NCI-H2029 treated with DMSO at 0.1 percent for 48 hours (cell line): ENCODE data around the gene ADGRF1.
"Not testable (repeated sequence)": the region's sequence is repeated elsewhere in the genome, so short reads cannot be mapped to it uniquely, and the experiment has no call there.

Experiments
- DNase-seq: peaks from one replicate; lab custom pipeline; 2025; lab: John Stamatoyannopoulos, UW

Gene ADGRF1

DNA sequence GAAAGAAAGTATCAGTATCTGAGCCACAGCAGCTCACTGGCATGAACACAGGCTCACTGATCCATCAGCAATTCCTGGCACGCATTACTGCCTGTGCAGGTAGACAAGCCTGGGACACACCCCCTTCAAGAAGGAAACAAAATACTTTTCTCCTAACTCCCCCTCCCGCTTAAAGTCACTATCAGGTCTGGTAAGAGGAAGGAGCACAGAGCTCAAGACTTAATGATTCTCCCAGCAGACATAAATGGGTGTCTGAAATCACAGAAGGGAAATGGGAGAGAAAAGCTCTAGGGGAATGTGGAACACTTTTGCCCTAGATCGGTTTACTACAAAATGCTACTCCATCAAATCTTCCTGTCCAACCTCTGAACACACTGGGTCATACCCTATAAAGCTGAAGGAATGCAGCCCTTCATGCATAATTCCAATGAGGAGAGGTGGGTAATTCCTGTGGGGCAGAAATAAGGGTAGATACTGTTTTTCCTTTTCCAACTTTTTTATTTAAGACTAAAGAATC is at the start of gene ADGRF1:
TSS of gene ADGRF1 (minus strand) at position 58 of the 517 bp plus-strand sequence. CDS start 13,271 bp downstream, outside the sequence.
- no peak for DNase-seq

DNA sequence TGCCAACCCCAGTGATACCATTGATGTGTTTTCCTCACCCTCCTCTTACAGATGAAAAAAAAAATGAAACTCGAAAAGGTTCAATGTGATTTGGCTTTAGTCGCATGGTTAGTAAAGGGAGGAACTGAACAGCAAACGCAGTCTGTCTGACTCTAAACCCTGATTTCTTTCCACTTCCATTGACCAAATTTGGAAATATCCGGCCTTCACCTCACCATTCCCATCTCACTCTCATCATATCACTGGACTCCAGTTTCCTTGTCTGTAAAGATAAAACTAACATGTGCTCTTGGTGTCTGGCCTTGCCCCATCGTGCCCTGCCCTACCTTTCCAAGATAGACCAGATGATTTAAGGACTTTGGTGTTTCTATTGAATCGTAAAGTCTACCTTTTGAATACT is 48.7 kb upstream of the ADGRF1 start:
- no peak for DNase-seq

DNA sequence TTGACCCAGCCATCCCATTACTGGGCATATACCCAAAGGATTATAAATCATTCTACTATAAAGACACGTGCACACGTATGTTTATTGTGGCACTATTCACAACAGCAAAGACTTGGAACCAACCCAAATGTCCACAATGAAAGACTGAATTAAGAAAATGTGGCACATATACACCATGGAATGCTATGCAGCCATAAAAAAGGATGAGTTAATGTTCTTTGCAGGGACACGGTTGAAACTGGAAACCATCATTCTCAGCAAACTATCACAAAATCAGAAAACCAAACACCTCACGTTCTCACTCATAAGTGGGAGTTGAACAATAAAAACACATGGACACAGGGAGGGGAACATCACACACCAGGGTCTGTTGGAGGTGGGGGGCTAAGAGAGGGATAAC is 47.3 kb upstream of the ADGRF1 start:
- DNase-seq = not testable (repeated sequence)

DNA sequence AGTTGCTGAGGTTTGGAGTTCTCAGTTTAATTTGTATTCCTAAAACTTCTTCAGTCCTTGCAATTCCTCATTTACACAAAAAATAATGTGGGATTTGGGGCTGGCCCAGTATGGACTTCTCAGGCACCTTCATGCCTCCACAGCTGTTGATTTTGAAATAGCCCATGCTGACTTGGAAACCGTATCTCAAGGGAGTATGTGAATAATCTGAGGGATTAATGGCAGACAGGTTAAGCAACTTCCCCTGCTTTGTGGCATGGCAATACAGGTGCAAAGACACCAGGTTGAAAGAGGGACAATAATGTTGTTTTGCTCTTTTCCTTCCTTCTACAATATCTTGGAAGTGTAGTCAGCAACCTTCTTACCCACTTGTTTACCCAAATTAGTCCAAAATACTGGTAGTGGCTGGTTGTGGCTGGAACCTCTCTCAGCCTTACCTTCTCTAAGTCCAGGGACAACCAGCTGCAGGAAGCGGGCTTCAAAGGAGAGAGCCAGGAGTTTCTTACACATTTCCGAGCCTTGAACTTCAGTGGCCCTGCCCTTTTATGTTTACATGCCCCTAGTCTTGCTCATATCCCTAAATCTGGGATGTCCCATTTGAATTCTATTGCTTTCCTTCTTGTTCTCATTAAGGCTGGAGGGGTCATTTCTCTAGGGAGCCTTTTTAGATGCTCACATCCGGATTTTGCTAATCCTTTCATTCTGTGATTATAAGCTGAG is 44.1 kb upstream of the ADGRF1 start:
- no peak for DNase-seq

DNA sequence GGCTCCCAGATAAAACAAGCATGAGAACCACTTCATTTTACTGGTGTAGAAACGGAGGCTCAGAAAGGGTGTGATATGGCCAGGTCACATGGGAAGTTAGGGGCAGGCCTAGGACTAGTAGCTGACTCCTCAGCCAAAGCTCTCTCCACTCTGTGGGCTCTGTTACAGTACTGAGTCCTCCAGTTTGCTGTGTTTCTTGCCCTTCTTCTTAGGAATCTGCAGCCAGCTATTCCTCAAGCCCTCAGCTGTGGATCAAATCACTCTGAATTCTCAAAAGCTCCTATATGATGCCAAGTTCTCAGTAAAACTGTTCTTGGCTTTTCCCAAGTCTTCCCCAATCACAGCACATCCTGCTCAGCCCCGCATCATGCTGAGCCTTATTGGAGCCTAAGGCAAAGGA is 42.5 kb upstream of the ADGRF1 start:
- no peak for DNase-seq

DNA sequence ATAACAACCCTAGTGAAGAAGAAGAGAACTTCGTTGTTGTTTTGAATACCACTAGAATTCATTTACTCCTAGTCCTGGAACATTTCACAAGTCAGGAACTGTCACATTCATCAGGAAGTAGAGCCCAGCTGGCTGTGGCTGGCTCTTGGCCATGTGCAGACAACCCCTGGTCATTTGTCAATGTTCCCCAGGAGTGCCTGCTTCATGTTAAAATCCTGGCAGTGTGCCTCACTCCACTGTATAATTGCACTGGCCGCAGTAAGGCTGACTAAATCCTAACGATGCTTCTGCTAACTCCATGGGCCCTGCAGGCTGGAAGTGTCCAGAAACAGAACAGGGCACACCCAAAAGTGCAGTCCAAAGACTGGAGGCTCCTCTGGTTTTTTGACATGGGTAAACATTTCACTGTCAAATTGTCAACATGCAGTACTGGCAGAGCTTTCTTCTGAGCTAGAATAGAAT is 41.5 kb upstream of the ADGRF1 start:
- peak; percentile 84 for DNase-seq

DNA sequence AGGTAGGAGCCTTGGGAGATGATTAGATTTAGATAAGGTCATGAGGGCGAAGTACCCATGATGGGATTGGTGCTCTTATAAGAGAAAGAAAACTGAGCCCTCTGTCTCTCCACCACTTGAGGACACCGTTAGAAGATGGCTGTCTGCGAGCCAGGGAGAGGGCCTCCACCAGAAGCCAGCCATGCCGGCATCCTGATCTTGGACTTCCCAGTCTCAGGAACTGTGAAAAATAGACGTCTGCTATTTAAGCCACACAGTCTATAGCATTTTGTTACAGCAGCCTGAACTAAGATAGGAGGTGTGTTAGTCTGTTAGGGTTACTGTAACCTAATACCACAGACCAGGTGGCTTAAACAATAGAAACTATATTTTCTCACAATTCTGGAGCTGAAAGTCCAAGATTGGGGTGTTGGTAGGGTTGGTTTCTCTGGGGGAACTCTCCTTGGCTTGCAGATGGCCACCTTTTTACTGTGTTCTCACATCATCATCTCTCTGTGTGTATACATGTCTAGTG is 38.0 kb upstream of the ADGRF1 start:
- DNase-seq = no peak

DNA sequence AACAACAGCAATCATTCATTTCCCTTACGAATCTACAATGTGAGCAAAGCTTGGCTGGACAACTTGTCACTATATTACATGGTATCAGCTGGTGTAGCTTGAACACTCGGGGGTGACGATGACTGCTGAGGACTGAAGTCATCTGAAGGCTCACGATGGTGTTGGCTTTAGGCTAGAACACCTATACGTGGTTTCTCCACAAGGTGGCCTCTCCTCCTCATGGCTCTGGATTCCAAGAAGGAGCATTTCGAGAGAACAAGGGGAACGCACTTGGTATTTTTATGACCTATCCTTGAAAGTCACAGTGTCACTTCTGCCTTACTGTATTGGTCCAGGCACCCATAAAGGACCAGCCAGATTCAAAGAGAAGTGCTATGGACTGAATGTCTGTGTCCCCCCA is 37.5 kb upstream of the ADGRF1 start:
- DNase-seq = no peak

DNA sequence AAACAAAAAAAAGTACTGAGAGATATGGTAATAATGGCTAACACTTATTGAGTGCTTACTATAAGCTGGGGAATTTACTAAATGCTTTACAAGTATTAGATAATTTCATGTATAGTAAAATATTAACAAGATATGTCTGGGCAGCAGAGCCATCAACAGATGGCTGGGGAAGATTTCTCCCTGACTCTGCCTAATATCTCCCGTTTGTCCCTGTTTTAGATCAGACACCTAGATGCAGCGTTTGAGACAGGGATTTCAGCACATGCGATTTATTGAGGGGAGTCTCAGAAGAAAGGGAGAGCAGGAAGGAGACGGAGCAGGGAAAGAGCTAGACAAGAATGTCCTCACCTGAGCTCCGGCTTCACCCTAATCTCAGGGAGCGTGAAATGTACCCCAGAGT is 36.9 kb upstream of the ADGRF1 start:
- DNase-seq = no peak

DNA sequence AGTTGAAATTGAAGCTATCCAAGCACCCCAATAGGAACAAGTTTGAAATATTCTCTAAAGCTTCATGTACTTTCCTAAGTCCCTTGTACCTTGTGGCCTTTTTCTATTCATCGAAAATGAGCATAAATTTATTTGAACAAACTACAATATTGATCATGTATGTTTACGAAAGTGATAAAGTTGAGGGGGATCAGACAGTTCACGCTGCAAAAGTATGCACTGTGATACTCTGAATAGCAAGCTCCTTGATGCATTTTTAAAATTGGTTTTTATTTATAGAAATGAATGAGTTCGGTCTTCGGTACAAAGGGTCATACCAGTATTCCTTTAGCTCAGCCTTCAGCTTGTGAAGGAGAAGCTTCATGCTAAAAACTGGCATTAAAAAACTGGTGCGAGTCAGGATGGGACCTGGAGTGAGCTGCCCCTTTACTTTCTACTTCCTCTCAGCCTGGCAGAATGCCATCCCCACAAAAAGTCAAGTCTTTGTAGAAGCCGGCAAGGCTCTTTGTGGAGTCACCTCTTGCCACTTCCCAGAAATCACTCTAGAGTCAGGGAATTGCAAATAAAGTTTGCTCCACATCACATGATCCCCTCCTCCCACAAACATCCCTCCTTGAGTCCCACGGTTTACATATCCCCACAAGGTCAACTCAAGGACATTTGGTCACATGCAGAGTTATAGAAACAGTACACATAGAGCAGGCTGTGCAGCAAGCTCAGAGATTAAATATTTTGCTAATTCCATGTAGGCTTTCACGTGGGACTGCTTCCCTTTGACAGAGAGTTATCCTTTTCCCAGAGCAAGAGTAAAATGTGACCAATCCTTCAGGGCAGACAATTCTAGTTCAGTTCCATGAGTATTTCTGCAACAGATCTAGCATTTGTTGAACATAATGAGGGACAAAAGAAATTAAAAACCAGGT is 34.6 kb upstream of the ADGRF1 start:
- no peak for DNase-seq

DNA sequence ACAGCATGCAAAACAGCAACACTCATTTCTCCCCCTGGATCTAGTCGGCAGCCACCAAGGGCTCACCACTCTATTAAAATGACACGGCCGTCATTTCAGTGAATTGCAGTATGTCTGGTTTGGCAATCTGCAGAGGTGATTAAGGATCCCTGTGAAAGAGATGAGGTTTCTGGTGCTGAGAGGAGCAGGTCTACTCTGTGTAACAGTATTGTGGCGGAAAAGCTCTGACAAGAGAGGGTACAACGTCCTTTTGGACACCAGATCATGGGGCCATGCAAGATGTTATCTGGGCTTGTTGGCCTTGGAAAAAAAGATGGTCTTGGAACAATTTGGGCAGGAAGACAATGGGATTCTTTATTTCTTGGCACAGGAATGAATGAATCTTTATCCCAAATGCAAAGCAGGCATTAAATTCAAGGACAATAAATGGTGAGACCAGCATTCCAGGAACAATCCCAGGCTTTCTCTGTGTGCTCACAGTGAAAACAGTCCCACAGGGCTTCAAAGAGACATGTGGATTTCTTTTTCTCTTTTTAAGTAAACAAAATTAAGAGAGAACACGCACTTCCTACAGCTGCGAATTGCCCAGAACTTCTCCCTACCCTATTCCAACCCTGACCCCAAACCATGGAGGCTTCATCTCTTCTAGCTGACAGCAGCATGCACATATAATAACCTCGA is 33.7 kb upstream of the ADGRF1 start:
- DNase-seq = no peak

DNA sequence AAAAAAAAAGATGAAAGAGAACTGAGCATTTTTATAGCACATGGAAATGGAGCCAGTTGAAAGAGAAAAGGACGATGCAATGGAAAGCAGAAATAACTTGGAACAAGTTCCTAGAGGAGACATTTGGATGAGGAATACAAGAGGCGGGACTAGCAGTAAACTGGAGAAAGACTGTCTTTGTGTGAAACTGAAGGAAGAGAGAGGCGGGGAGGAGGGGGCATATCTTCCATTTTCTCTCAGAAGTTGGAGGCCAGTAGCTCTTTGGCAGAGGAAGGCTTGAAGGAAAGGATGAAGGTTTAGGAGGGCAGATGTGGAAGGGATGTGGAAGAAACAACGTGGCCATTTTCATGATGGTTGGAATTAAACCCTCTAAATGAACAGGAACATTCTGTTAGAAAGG is 33.0 kb upstream of the ADGRF1 start:
- no peak for DNase-seq

DNA sequence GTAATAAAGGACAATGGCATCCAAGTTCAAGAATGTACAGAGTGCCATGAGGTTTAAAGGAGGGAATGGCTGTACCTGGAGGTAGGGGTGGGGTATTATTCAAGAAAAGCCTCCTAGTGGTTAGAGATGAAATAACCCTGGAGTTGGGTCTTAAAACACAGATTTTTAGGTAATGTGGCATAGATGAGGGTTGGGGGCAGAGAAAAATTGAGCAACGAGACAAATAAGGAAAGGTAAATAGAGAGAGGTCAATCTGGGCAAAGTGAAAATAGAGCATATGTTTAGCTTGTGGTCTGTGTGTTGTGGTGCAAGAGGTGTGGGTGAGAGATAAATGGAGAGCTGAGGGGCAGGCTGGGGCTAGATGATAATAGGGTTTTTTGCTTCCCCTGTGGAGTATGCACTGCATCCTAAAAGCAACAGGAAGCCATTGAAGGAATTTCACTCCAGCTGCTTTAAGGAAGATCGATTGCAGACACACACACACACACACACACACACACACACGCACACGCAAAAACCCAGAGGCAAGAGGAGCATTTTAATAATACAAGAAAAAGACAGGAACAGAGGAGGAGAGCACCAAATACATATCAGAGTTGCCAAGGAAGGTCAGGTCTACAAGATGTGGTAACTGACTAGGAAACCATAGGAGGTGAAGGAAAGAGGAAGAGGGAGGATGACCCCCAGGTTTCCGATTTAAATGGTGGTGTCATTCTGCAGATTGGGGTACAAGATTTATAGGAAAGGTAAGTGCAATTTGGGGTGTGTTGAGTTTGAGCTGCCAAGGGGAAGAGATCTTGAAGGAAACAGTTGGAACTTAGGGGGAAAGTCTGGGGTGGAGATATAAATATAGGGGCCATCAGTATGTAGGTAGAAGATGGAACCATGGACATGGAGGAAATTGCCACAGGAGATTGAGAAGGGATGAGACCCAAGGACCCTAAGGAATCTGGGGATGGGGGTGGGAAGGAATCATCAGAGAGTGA is 31.3 kb upstream of the ADGRF1 start:
- no peak for DNase-seq

DNA sequence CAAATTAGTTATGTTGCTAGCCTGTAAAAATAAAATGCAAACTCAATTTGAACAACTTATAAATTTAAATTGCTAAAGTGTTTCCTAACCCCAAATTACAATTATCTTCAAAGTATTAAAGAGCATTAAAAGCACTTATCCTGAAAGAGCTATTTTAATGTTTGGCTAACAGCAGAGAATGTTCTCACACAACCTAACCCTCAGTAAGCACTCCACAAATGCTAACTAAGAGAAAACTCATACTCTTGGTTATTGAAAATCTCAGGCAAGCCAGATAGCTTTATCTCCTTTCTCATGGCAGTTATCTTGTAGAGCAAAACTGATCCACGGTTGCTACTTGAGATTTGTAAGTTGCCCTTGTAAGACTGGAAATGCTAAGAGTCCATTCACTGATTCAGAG is 30.5 kb upstream of the ADGRF1 start:
- DNase-seq = no peak

DNA sequence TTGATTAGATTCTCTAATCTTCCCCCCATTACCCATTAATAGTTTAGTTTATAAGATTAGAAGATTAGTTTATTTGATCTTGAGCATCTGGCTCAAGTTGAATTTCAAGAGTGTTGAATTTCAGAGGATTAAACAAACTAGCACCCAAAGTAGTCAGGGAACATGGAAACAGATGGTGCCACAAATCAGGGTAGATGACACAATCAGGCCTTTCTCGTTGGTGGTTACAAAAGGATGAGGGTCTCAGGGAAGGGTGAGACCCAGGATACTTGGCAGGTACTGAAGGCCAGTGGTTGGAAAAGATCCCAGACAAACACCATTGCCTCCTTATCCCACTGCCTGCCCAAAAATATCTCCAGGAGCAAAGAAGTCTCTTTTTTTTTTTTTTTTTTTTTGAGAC is 29.5 kb upstream of the ADGRF1 start:
- DNase-seq = no peak

DNA sequence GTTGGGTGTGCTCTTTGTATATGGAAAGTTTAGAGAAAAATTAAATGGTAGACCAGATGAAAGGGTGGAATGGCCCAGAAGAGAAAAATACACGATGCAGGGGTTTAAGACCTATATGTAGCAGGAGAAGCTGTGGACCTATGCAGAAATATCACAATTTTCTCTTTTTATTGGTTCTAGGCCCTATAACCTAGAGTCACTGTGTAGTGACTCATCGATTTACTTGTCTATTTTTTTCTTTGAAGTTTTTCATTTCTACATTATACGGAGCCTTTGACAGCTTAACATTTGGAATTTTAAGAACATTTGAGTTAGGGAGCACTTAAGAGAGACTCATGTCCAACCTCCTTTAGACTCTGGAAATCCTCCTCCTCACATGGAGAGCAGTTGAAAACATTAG is 28.3 kb upstream of the ADGRF1 start:
- DNase-seq = no peak

DNA sequence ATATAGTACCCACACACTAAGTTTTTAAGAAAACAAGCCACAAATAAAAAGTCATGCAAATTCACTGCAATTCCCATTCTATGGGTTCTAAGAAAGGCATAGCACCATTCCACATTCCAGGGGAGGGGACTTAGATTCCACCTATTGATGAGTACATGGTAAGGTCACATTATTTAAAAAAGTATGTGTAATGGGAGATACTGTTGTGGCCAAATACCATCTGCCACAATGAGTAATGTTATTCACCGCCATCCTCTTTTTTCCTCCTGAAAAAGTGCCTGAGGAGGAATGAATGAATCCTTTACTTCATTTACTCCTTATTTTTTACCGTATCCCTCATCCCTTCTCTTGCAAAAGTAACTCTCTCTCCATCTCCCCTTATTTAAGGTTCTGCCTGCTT is 27.0 kb upstream of the ADGRF1 start:
- DNase-seq = no peak

DNA sequence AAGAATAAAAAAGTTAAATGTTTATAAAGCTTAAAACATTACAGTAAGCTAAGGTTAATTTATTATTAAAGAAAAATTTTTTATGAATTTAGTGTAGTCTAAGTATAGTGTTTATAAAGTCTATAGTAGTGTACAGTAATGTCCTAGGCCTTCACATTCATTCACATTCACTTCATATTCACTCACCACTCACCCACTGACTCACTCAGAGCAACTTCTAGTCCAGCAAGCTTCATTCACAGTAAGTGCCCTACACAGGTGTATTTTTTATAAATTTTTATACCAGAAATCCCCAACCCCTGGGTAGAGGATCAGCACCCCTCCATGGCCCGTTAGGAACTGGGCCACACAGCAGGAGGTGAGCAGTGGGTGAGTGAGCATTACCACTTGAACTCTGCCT is 24.3 kb upstream of the ADGRF1 start:
- no peak for DNase-seq

DNA sequence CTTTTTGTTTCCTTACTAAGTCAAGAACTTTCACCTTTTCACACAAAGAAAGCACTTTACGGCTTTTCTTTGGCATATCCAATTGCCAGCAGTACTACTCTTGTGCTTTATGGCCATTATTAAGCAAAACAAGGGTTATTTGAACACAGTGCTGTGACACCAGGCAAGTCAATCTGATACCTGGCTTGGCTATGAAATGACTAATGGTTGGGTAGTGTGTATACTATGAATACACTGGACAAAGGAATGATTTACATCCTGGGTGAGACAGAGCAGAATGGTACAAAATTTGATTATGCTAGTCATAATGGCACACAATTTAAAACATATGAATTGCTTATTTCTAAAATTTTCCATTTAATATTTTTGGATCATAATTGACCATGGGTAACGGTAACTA is 22.1 kb upstream of the ADGRF1 start:
- DNase-seq = no peak

DNA sequence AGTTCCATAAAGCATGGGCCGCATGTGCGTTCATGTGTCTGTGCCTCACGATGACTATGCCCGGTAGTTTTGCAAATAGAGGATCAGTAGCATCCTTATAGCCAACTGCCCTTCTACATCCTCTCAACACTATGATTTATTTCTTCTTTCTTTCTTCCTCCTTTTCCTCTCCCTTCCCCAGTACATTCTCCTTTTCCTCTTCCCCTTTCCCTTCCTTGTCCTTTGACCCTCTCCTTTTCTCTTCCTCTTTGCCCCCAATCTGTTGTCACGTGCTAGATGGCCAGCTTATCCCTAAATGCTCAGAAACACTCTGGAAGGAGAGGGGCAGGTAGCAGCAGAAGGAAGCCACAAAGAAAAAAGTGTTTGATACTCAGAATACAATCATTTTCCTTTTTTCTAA is 20.2 kb upstream of the ADGRF1 start:
- no peak for DNase-seq
